SH-SY5Y (cell line): Measurements from ENCODE around the gene LTB4R.

Source experiments
- GATA2 ChIP-seq: IDR thresholded peaks from 2 replicates; pipeline ENCODE4 v1.6.1; 2011; ENCODE audit warnings: mild to moderate bottlenecking, low read depth, low read length
- GATA3 ChIP-seq: IDR thresholded peaks from 2 replicates; pipeline ENCODE4 v1.6.1; 2011; ENCODE audit warnings: low read depth, mild to moderate bottlenecking, low read length, moderate library complexity

GRCh38 chr14:24325041-24325530, 13.8 kb downstream of the LTB4R start:
- TF ChIP-seq GATA3 (no peak), GATA2 (no peak)
